ENCODE results near the gene VAV1.
"Not testable (repeated sequence)": the region's sequence is repeated elsewhere in the genome, so short reads cannot be mapped to it uniquely, and the experiment has no call there.

GRCh38 chr19:6748543-6748942 is 24.0 kb upstream of the VAV1 start:
- not testable (repeated sequence) for TF ChIP-seq TAF1, POLR2A, POLR2AphosphoS5 (IDR thresholded peaks at IDR 0.05; ENCODE audit: low read depth, low read length)

Data from GM12891 (cell line).